ENCODE measurements around the gene ITFG1. TPM values are rescaled to one million over a fixed set of nuclear protein-coding genes. Genes with fewer than 3 reads are reported as not detected.

Gene ITFG1
- total RNA-seq, 2 experiments from 2014 or later: 33.7 to 37.9 TPM

- Histone ChIP-seq H3K79me2 (ENCODE audit: insufficient read depth, low read depth, low read length) (peaks cover 79% of the 10 kb centered on the region), H4K20me1 (ENCODE audit: insufficient read depth, low read length) (no peaks in the 10 kb centered on the region; the same call in 1 of the 2 replicates), H3K9me2 (ENCODE audit: insufficient read depth, low read length) (no peaks in the 10 kb centered on the region), H2AFZ (ENCODE audit: low read length) (peak overlapping the region; percentile 25; the same call in 1 of the 2 replicates), H3K4me3 (ENCODE audit: low read depth, low read length, poor library complexity, severe bottlenecking) (peak overlapping the region; percentile 89), H3K9me3 (ENCODE audit: low read length) (no peaks in the 10 kb centered on the region), H3K4me2 (ENCODE audit: low read length) (peak overlapping the region; percentile 84), H3K36me3 (ENCODE audit: insufficient read depth, low read length) (peaks cover 33% of the 10 kb centered on the region; the same call in 1 of the 2 replicates), H3K27ac (ENCODE audit: low read depth, low read length, poor library complexity, severe bottlenecking) (peak overlapping the region; percentile 82), H3K4me1 (ENCODE audit: insufficient read depth, low read length, poor library complexity, severe bottlenecking) (peaks cover 48% of the 10 kb centered on the region)
- ChIA-PET POLR2A (interaction anchor here (0.6 to 13.0 kb wide), 5 partner anchors 13 to 310 kb away, joined by 3 to 120 read pairs (median 3); no protein-coding TSS in a partner anchor), CTCF (ENCODE audit: unreplicated experiment) (interaction anchor here (0.6 kb wide), 1 partner anchor 788 kb away, joined by 3 read pairs; no protein-coding TSS in a partner anchor)
- DNase-seq (ENCODE audit: low spot score): peak; percentile 13
- BruUV-seq (replicated peaks): no TSS peak
- no peak for TF ChIP-seq CTCF (conservative IDR thresholded peaks at IDR 0.05; ENCODE audit: low read length)
- no peak for TF ChIP-seq EZH2phosphoT487 (IDR thresholded peaks at IDR 0.05; ENCODE audit: borderline replicate concordance, low read depth, low read length)
- intact Hi-C loops (cut with micrococcal nuclease; ENCODE audit: unreplicated experiment): loop anchor here (5.0 to 10.0 kb wide), 4 partner anchors 58 to 701 kb away; partner anchors contain the start of gene NETO2
Measured at GRCh38 chr16:47463771-47464624, 3.1 kb upstream of the ITFG1 start.

- intact Hi-C loops (cut with micrococcal nuclease; ENCODE audit: unreplicated experiment): loop anchor here (1.0 to 10.0 kb wide), 5 partner anchors 32 to 703 kb away; partner anchors contain the start of gene NETO2
- ChIA-PET POLR2A (interaction anchor here (0.6 to 13.0 kb wide), 18 partner anchors 11 to 320 kb away, joined by 3 to 120 read pairs (median 4); no protein-coding TSS in a partner anchor), CTCF (ENCODE audit: unreplicated experiment) (interaction anchor here (0.6 to 1.3 kb wide), 2 partner anchors 9 to 33 kb away, joined by 3 to 4 read pairs; no protein-coding TSS in a partner anchor)
- Histone ChIP-seq H3K36me3 (ENCODE audit: insufficient read depth, low read length) (peaks cover 42% of the 10 kb centered on the region), H3K4me2 (ENCODE audit: low read length) (peak overlapping the region; percentile 84), H3K4me3 (ENCODE audit: low read depth, low read length, poor library complexity, severe bottlenecking) (peak overlapping the region; percentile 89), H2AFZ (ENCODE audit: low read length) (peak overlapping the region; percentile 82), H3K9me2 (ENCODE audit: insufficient read depth, low read length) (no peaks in the 10 kb centered on the region), H4K20me1 (ENCODE audit: insufficient read depth, low read length) (no peaks in the 10 kb centered on the region; the same call in 1 of the 2 replicates), H3K9me3 (ENCODE audit: low read length) (no peaks in the 10 kb centered on the region), H3K27ac (ENCODE audit: low read depth, low read length, poor library complexity, severe bottlenecking) (peak overlapping the region; percentile 82), H3K79me2 (ENCODE audit: insufficient read depth, low read depth, low read length) (peaks cover 73% of the 10 kb centered on the region), H3K4me1 (ENCODE audit: insufficient read depth, low read length, poor library complexity, severe bottlenecking) (peaks cover 50% of the 10 kb centered on the region)
- peak; percentile 69 for DNase-seq (ENCODE audit: low spot score)
- BruUV-seq (replicated peaks): no TSS peak
- TF ChIP-seq EZH2phosphoT487 (IDR thresholded peaks at IDR 0.05; ENCODE audit: borderline replicate concordance, low read depth, low read length) (no peak), CTCF (conservative IDR thresholded peaks at IDR 0.05; ENCODE audit: low read length) (0 out of 2 replicates have a peak, but pooled peaks have one; percentile 10)
Measured at GRCh38 chr16:47461598-47462266, 869 bp upstream of the ITFG1 start.

Data from OCI-LY7 (cell line).